GM12878 (cell line): Measurements from ENCODE around the gene APEX2.

ENCODE experiments used
- CTCF ChIP-seq, 3 experiments: IDR thresholded peaks in 2 of 3; conservative IDR thresholded peaks in 1 of 3; 2 replicates each; pipeline ENCODE4 v1.5.1; 2011; ENCODE audit warnings: low read depth in 3 of 3, low read length in 3 of 3, mild to moderate bottlenecking in 3 of 3, control low read depth in 2 of 3, moderate library complexity in 2 of 3, inconsistent platforms in 1 of 3, mixed read lengths in 1 of 3; ENCODE audit not compliant: control insufficient read depth in 2 of 3, insufficient read depth in 1 of 3; ENCODE audit errors: extremely low read depth in 1 of 3
- EZH2 ChIP-seq: IDR thresholded peaks from 2 replicates; pipeline ENCODE4 v1.6.1; 2012; ENCODE audit warnings: low read depth, mild to moderate bottlenecking, control low read depth, inconsistent platforms, low read length, borderline replicate concordance; ENCODE audit not compliant: control insufficient read depth
- FOXK2 ChIP-seq: fragments of 450-650 bp; IDR thresholded peaks from 2 replicates; pipeline ENCODE4 v1.6.1; 2017; ENCODE audit warnings: mild to moderate bottlenecking, moderate library complexity
- POLR2A ChIP-seq: IDR thresholded peaks from 2 replicates; pipeline ENCODE4 v1.6.1; 2011; ENCODE audit warnings: low read depth, mild to moderate bottlenecking, low read length
- TARDBP ChIP-seq: IDR thresholded peaks from 2 replicates; pipeline ENCODE4 v1.6.1; 2016; ENCODE audit warnings: borderline replicate concordance

- TF ChIP-seq TARDBP (no peak), POLR2A (no peak), FOXK2 (no peak), CTCF (IDR thresholded peaks at IDR 0.05 in 2 of 3, conservative IDR thresholded peaks at IDR 0.05 in 1 of 3; ENCODE audit: control insufficient read depth in 2 of 3, extremely low read depth in 1 of 3, insufficient read depth in 1 of 3, low read depth in 3 of 3, low read length in 3 of 3) (no peak), EZH2 (no peak)
These were observed 26.7 kb downstream of the APEX2 start for GRCh38 chrX:55026840-55027239.
